SK-N-SH (cell line): ENCODE results near the gene ERN1. TPM values are rescaled to one million over a fixed set of nuclear protein-coding genes. Genes with fewer than 3 reads are reported as not detected.

ENCODE experiments used
- CTCF ChIA-PET: fragments of 300-600, 350-600 bp; formaldehyde crosslinking; extraction: SDS; loops from one replicate; lab custom pipeline; 2021; lab: Yijun Ruan, JAX
- POLR2A ChIA-PET: fragments of 350-600 bp; sonication (Branson Sonifier 250); formaldehyde crosslinking; extraction: SDS; loops from one replicate; lab custom pipeline; 2020; ENCODE audit warnings: antibody characterized with exemption, inconsistent platforms; lab: Yijun Ruan, JAX
- DNase-seq: peaks from one replicate; pipeline ENCODE4 v3.0.0; 2012
- H2AFZ ChIP-seq: fragments of 200-600 bp; sonication (generic); 2 replicates; pipeline ENCODE4 v1.8.1; 2016; ENCODE audit warnings: antibody characterized with exemption, mild to moderate bottlenecking, low read depth
- H3F3A ChIP-seq: fragments of 200-600 bp; sonication (generic); replicated peaks from 2 replicates; pipeline ENCODE3; 2016; ENCODE audit warnings: antibody characterized with exemption, mild to moderate bottlenecking; ENCODE audit not compliant: insufficient read depth
- H3K27ac ChIP-seq, 2 experiments: fragments of 200-500 bp in 1 of 2; fragments of 200-600 bp in 1 of 2; sonication (Bioruptor generic) in 1 of 2; sonication (generic), shearing (Covaris generic) in 1 of 2; 2 replicates each; pipeline versions ENCODE4 v1.5.1 to v1.6.1; 2014 to 2016; ENCODE audit warnings: low read depth in 2 of 2, inconsistent platforms in 1 of 2, low read length in 1 of 2, mild to moderate bottlenecking in 1 of 2, mixed read lengths in 1 of 2
- H3K27me3 ChIP-seq: fragments of 200-600 bp; sonication (generic), shearing (Covaris generic); 2 replicates; pipeline ENCODE4 v1.6.1; 2016; ENCODE audit warnings: mixed run types; ENCODE audit not compliant: insufficient read depth
- H3K36me3 ChIP-seq, 2 experiments: fragments of 200-500 bp in 1 of 2; fragments of 200-600 bp in 1 of 2; sonication (Bioruptor generic) in 1 of 2; sonication (generic) in 1 of 2; replicated peaks in 1 of 2; 2 replicates each; pipeline versions ENCODE3 to v1.5.1; 2014 to 2016; ENCODE audit warnings: low read length in 1 of 2, mild to moderate bottlenecking in 1 of 2; ENCODE audit not compliant: insufficient read depth in 2 of 2, control insufficient read depth in 1 of 2
- H3K4me1 ChIP-seq, 2 experiments: fragments of 200-500 bp in 1 of 2; fragments of 200-600 bp in 1 of 2; sonication (Bioruptor generic) in 1 of 2; sonication (generic), shearing (Covaris generic) in 1 of 2; 2 replicates each; pipeline versions ENCODE4 v1.5.1 to v1.6.1; 2014 to 2016; ENCODE audit warnings: low read depth in 1 of 2, low read length in 1 of 2, mixed run types in 1 of 2; ENCODE audit not compliant: insufficient read depth in 2 of 2, control insufficient read depth in 1 of 2
- H3K4me2 ChIP-seq: fragments of 200-600 bp; sonication (generic), shearing (Covaris generic); 2 replicates; pipeline ENCODE4 v1.6.1; 2017; ENCODE audit warnings: mixed run types
- H3K4me3 ChIP-seq, 2 experiments: fragments of 200-500 bp in 1 of 2; fragments of 200-600 bp in 1 of 2; sonication (Bioruptor generic) in 1 of 2; sonication (generic), shearing (Covaris generic) in 1 of 2; 2 replicates each; pipeline versions ENCODE4 v1.5.1 to v1.8.1; 2014 to 2016; ENCODE audit warnings: low read depth in 2 of 2, inconsistent platforms in 1 of 2, low read length in 1 of 2, mild to moderate bottlenecking in 1 of 2, mixed read lengths in 1 of 2, moderate library complexity in 1 of 2
- H3K79me2 ChIP-seq: fragments of 200-600 bp; sonication (generic); 2 replicates; pipeline ENCODE4 v1.8.1; 2017; ENCODE audit warnings: mild to moderate bottlenecking; ENCODE audit not compliant: insufficient read depth
- H3K9ac ChIP-seq: fragments of 200-600 bp; sonication (generic); 2 replicates; pipeline ENCODE4 v1.6.1; 2017; ENCODE audit warnings: mixed run types
- H3K9me2 ChIP-seq: fragments of 200-600 bp; sonication (generic); 2 replicates; pipeline ENCODE4 v1.6.1; 2017; ENCODE audit warnings: mixed run types
- H3K9me3 ChIP-seq: fragments of 200-600 bp; sonication (generic); 2 replicates; pipeline ENCODE4 v1.6.1; 2017; ENCODE audit warnings: mixed run types, mild to moderate bottlenecking, moderate library complexity
- H4K20me1 ChIP-seq: fragments of 200-600 bp; sonication (generic); 2 replicates; pipeline ENCODE4 v1.6.1; 2017; ENCODE audit warnings: mild to moderate bottlenecking, mixed run types; ENCODE audit not compliant: insufficient read depth
- CTCF ChIP-seq: fragments of 200-600 bp; sonication (generic); IDR thresholded peaks from 2 replicates; pipeline ENCODE4 v1.6.1; 2017; ENCODE audit warnings: antibody characterized with exemption, mild to moderate bottlenecking, moderate library complexity
- EZH2phosphoT487 ChIP-seq: fragments of 200-600 bp; sonication (generic); IDR thresholded peaks from 2 replicates; pipeline ENCODE4 v1.6.1; 2017; ENCODE audit warnings: low read depth, mixed run types, mild to moderate bottlenecking, antibody characterized with exemption, moderate library complexity, borderline replicate concordance
- FOSL2 ChIP-seq: IDR thresholded peaks from 2 replicates; pipeline ENCODE4 v1.4.0; 2012; ENCODE audit warnings: low read depth, mild to moderate bottlenecking, moderate library complexity, borderline replicate concordance
- FOXM1 ChIP-seq: IDR thresholded peaks from 2 replicates; pipeline ENCODE4 v1.4.0; 2012; ENCODE audit warnings: low read depth, mild to moderate bottlenecking
- GABPA ChIP-seq: IDR thresholded peaks from 2 replicates; pipeline ENCODE4 v1.4.0; 2012; ENCODE audit warnings: low read depth, mild to moderate bottlenecking
- GATA2 ChIP-seq: sonication (generic); formaldehyde crosslinking; IDR thresholded peaks from 2 replicates; pipeline ENCODE4 v1.5.0; 2020; ENCODE audit warnings: mild to moderate bottlenecking, missing genetic modification reagents
- IRF3 ChIP-seq: fragments of 150-350 bp; IDR thresholded peaks from 2 replicates; pipeline ENCODE4 v1.6.1; 2016; ENCODE audit warnings: mild to moderate bottlenecking, low read depth, low read length
- MAX ChIP-seq: IDR thresholded peaks from 2 replicates; pipeline ENCODE4 v1.4.0; 2012; ENCODE audit warnings: low read depth
- MEF2A ChIP-seq: IDR thresholded peaks from 2 replicates; pipeline ENCODE4 v1.4.0; 2012; ENCODE audit warnings: low read depth, borderline replicate concordance
- NFIC ChIP-seq: IDR thresholded peaks from 2 replicates; pipeline ENCODE4 v1.4.0; 2012; ENCODE audit warnings: borderline replicate concordance
- RAD21 ChIP-seq: IDR thresholded peaks from 2 replicates; pipeline ENCODE4 v1.6.1; 2012; ENCODE audit warnings: mild to moderate bottlenecking, low read length
- RCOR1 ChIP-seq: fragments of 150-350 bp; IDR thresholded peaks from 2 replicates; pipeline ENCODE4 v1.6.1; 2017; ENCODE audit warnings: antibody characterized with exemption, low read length
- REST ChIP-seq: IDR thresholded peaks from 2 replicates; pipeline ENCODE4 v1.6.1; 2012; ENCODE audit warnings: mild to moderate bottlenecking, low read depth, low read length, moderate library complexity
- RXRA ChIP-seq: IDR thresholded peaks from 2 replicates; pipeline ENCODE4 v1.4.0; 2012; ENCODE audit warnings: low read depth, mild to moderate bottlenecking, borderline replicate concordance
- SIN3A ChIP-seq: IDR thresholded peaks from 2 replicates; pipeline ENCODE4 v1.6.1; 2012; ENCODE audit warnings: low read depth, mild to moderate bottlenecking, low read length, moderate library complexity, borderline replicate concordance
- TCF12 ChIP-seq: IDR thresholded peaks from 2 replicates; pipeline ENCODE4 v1.4.0; 2012
- YY1 ChIP-seq: IDR thresholded peaks from 2 replicates; pipeline ENCODE4 v1.4.0; 2012; ENCODE audit warnings: low read depth, mild to moderate bottlenecking
- WGBS: methylation state at CpG from one replicate; pipeline ENCODE4 v1.1.6; 2017; ENCODE audit warnings: low lambda C conversion rate; 5-methylcytosine and 5-hydroxymethylcytosine counted together
- polyA plus RNA-seq, 3 experiments: library from polyadenylated mRNA; depleted of rRNA; stranded (reverse); fragments of >200 nt; gene quantifications; 2 replicates each; pipeline ENCODE4 v1.2.3, GENCODE V29; 2012
- TF ChIP-seq, protein P1 (sequence below): IDR thresholded peaks from 2 replicates; pipeline ENCODE4 v1.4.0; 2012; ENCODE audit warnings: low read depth, borderline replicate concordance

ERN1 gene
- polyA plus RNA-seq, 1 of the 3 experiments (the other 2 are of a cell fraction): 7.3 TPM

DNA sequence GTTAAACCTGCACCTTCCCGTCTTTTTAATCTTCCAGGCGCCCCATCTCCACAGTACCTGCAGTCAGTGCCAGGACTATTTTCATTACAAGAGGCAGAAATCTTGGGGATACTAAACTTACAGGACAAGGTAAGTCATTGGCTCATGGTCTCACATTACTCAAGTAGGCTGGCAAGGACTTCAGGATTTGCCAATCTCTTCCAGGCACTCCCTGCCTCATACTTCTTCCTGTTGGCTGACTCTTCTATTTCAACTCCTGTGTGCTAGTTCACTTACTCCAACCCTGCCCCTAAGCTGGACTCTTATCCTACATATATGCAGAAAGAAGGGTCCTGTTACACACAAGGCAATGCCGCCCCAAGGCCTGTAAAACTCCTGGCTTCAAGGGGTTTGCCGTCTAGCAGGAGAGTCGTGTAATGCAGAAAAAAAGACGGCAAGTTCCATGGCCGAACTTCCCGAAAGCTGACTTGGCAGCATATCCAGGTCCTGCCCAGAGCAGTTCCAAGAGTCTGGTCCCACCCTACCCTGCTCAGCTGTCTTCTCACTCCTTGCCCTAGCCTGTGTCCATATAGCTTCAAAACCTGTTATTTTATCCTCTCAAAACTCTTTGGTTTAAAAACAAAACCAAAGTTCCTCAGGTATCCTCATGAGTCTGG, 14.8 kb downstream of the ERN1 start:
- Histone ChIP-seq H3K36me3 (no peaks in the 10 kb centered on the region), H3F3A (peaks cover 5% of the 10 kb centered on the region), H3K9me3 (no peaks in the 10 kb centered on the region), H3K27me3 (no peaks in the 10 kb centered on the region), H4K20me1 (0 out of 2 replicates have a peak, but pooled peaks cover 5% of the 10 kb centered on the region), H3K4me2 (no peak overlapping the region), H3K9me2 (no peaks in the 10 kb centered on the region), H2AFZ (no peak overlapping the region), H3K4me1 (peaks cover 0 to 2% of the 10 kb centered on the region in 2 experiments; a peak in 1 of 4 replicates), H3K27ac (no peak overlapping the region), H3K9ac (no peak overlapping the region), H3K79me2 (no peaks in the 10 kb centered on the region), H3K4me3 (no peak overlapping the region)
- 97% methylated on average over 8 of the region's 8 CpGs for WGBS
- POLR2A ChIA-PET: no interaction called here
- CTCF ChIA-PET: interaction anchor here (0.7 to 4.3 kb wide), 8 partner anchors 10 to 303 kb away, joined by 3 to 17 read pairs (median 6); partner anchors contain the start of gene GH1
- DNase-seq: no peak
- TF ChIP-seq RAD21 (no peak), RXRA (no peak), GABPA (no peak), FOSL2 (no peak), CTCF (no peak), YY1 (no peak), FOXM1 (no peak), RCOR1 (no peak), MAX (no peak), REST (no peak), IRF3 (no peak), GATA2 (CRISPR knock-in tag) (no peak), NFIC (no peak), MEF2A (no peak), TCF12 (no peak), EZH2phosphoT487 (no peak), SIN3A (no peak)
- TF ChIP-seq, protein P1, sequence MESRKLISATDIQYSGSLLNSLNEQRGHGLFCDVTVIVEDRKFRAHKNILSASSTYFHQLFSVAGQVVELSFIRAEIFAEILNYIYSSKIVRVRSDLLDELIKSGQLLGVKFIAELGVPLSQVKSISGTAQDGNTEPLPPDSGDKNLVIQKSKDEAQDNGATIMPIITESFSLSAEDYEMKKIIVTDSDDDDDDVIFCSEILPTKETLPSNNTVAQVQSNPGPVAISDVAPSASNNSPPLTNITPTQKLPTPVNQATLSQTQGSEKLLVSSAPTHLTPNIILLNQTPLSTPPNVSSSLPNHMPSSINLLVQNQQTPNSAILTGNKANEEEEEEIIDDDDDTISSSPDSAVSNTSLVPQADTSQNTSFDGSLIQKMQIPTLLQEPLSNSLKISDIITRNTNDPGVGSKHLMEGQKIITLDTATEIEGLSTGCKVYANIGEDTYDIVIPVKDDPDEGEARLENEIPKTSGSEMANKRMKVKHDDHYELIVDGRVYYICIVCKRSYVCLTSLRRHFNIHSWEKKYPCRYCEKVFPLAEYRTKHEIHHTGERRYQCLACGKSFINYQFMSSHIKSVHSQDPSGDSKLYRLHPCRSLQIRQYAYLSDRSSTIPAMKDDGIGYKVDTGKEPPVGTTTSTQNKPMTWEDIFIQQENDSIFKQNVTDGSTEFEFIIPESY: no peak
